ENCODE data around the gene ZCCHC10.

GRCh38 chr5:132979367-132979940, 46.9 kb downstream of the ZCCHC10 start:
- TF ChIP-seq, protein P1, sequence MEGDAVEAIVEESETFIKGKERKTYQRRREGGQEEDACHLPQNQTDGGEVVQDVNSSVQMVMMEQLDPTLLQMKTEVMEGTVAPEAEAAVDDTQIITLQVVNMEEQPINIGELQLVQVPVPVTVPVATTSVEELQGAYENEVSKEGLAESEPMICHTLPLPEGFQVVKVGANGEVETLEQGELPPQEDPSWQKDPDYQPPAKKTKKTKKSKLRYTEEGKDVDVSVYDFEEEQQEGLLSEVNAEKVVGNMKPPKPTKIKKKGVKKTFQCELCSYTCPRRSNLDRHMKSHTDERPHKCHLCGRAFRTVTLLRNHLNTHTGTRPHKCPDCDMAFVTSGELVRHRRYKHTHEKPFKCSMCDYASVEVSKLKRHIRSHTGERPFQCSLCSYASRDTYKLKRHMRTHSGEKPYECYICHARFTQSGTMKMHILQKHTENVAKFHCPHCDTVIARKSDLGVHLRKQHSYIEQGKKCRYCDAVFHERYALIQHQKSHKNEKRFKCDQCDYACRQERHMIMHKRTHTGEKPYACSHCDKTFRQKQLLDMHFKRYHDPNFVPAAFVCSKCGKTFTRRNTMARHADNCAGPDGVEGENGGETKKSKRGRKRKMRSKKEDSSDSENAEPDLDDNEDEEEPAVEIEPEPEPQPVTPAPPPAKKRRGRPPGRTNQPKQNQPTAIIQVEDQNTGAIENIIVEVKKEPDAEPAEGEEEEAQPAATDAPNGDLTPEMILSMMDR (IDR thresholded peaks at IDR 0.05 in 4 of 5, conservative IDR thresholded peaks at IDR 0.05 in 1 of 5), result no peak
- no peak for TF ChIP-seq POLR2A (IDR thresholded peaks at IDR 0.05)

All from gastrocnemius medialis (tissue), 4 donors.